ENCODE results near the gene ANKRD16.

DNA sequence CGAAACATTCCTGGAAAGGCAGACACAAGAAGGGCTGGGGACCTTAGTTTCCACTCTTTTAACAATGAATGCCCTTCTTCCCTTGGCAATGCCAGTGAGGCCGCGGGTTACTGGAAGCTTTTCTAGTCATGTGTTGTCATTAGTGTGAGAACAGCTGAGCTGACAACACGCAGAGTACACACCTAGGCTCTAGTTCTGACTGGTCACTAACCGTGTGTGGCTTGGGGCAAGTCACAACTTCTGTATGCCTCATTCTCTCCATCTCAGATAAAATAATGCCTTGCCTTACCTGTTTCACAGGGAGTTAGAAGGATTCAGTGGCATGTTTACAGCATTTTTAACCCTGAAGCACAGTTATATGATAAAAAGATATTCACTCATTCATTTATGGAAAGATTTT, 32.1 kb upstream of the ANKRD16 start:
- no peak for TF ChIP-seq POLR2AphosphoS5 (IDR thresholded peaks at IDR 0.05)
- TF ChIP-seq, protein P1, sequence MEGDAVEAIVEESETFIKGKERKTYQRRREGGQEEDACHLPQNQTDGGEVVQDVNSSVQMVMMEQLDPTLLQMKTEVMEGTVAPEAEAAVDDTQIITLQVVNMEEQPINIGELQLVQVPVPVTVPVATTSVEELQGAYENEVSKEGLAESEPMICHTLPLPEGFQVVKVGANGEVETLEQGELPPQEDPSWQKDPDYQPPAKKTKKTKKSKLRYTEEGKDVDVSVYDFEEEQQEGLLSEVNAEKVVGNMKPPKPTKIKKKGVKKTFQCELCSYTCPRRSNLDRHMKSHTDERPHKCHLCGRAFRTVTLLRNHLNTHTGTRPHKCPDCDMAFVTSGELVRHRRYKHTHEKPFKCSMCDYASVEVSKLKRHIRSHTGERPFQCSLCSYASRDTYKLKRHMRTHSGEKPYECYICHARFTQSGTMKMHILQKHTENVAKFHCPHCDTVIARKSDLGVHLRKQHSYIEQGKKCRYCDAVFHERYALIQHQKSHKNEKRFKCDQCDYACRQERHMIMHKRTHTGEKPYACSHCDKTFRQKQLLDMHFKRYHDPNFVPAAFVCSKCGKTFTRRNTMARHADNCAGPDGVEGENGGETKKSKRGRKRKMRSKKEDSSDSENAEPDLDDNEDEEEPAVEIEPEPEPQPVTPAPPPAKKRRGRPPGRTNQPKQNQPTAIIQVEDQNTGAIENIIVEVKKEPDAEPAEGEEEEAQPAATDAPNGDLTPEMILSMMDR (IDR thresholded peaks at IDR 0.05), result no peak

All from stomach (tissue), 4 donors.